Prostate gland (tissue), 2 donors: ENCODE measurements around the gene VMO1.

Experiments used
- POLR2A ChIP-seq: fragments of 450-650 bp; IDR thresholded peaks from one replicate; pipeline ENCODE4 v1.6.1; 2016; ENCODE audit warnings: antibody characterized with exemption, mild to moderate bottlenecking
- POLR2AphosphoS5 ChIP-seq: sonication (generic); formaldehyde crosslinking; IDR thresholded peaks from one replicate; pipeline ENCODE4 v1.6.1; 2017; ENCODE audit warnings: antibody characterized with exemption
- TF ChIP-seq, protein P1 (sequence below), 4 experiments: fragments of 200-600 bp in 2 of 4; fragments of 450-650 bp in 2 of 4; sonication (generic) in 2 of 4; IDR thresholded peaks; 1 replicate in 3 of 4; 2 replicates in 1 of 4; pipeline ENCODE4 v1.5.1; 2016 to 2019; ENCODE audit warnings: antibody characterized with exemption in 4 of 4, mild to moderate bottlenecking in 2 of 4, moderate library complexity in 2 of 4

DNA sequence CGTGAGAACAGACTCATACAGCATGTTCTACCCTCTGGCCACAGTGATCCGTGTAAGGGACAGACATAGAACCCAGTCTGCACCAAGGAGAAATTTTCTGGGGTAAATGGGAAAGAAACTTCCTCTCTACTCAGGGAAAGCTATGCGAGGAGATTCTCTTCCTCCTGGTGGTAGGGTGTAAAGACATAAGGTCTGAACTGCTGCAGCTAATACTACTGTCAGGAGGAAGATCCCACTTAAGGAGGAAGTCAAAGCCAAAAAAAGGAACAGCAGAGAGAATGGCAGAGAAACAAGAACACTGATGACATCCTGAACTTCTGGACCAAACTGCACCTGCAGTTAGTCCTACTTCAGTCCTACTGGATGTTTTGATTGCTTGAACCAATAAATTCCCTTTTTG lies 21.6 kb downstream of the VMO1 start:
- TF ChIP-seq, protein P1, sequence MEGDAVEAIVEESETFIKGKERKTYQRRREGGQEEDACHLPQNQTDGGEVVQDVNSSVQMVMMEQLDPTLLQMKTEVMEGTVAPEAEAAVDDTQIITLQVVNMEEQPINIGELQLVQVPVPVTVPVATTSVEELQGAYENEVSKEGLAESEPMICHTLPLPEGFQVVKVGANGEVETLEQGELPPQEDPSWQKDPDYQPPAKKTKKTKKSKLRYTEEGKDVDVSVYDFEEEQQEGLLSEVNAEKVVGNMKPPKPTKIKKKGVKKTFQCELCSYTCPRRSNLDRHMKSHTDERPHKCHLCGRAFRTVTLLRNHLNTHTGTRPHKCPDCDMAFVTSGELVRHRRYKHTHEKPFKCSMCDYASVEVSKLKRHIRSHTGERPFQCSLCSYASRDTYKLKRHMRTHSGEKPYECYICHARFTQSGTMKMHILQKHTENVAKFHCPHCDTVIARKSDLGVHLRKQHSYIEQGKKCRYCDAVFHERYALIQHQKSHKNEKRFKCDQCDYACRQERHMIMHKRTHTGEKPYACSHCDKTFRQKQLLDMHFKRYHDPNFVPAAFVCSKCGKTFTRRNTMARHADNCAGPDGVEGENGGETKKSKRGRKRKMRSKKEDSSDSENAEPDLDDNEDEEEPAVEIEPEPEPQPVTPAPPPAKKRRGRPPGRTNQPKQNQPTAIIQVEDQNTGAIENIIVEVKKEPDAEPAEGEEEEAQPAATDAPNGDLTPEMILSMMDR (IDR thresholded peaks at IDR 0.05): no peak
- TF ChIP-seq POLR2AphosphoS5: no peak
- TF ChIP-seq POLR2A: no peak
